ENCODE results near the gene PLIN5.

The PLIN5 gene

GRCh38 chr19:4500841-4501591 is 34.0 kb downstream of the PLIN5 start:
- no peak overlapping the region for H3K4me3 ChIP-seq (ENCODE audit: control insufficient read depth, low read depth, low read length)
- TF ChIP-seq CTCF (IDR thresholded peaks at IDR 0.05; ENCODE audit: control insufficient read depth, insufficient read depth, low read depth, low read length, missing control alignments): no peak
- DNase-seq (ENCODE audit: low read depth): no peak

- no peak for DNase-seq (ENCODE audit: low read depth)
- no peak overlapping the region for H3K4me3 ChIP-seq (ENCODE audit: control insufficient read depth, low read depth, low read length)
- no peak for TF ChIP-seq CTCF (IDR thresholded peaks at IDR 0.05; ENCODE audit: control insufficient read depth, insufficient read depth, low read depth, low read length, missing control alignments)
These were observed 35.2 kb downstream of the PLIN5 start for GRCh38 chr19:4499855-4500254.

- no peak for DNase-seq (ENCODE audit: low read depth)
- TF ChIP-seq CTCF (IDR thresholded peaks at IDR 0.05; ENCODE audit: control insufficient read depth, insufficient read depth, low read depth, low read length, missing control alignments): no peak
These were observed 35.7 kb downstream of the PLIN5 start for GRCh38 chr19:4499318-4499717.

GRCh38 chr19:4498694-4499093 is 36.3 kb downstream of the PLIN5 start:
- no peak overlapping the region for H3K4me3 ChIP-seq (ENCODE audit: control insufficient read depth, low read depth, low read length)
- TF ChIP-seq CTCF (IDR thresholded peaks at IDR 0.05; ENCODE audit: control insufficient read depth, insufficient read depth, low read depth, low read length, missing control alignments): no peak
- no peak for DNase-seq (ENCODE audit: low read depth)

More at GRCh38 chr19:4499318-4499717, 35.7 kb downstream of the PLIN5 start:
- no peak overlapping the region for H3K4me3 ChIP-seq (ENCODE audit: control insufficient read depth, low read depth, low read length)

GRCh38 chr19:4497770-4498389 is 37.1 kb downstream of the PLIN5 start:
- no peak overlapping the region for H3K4me3 ChIP-seq (ENCODE audit: control insufficient read depth, low read depth, low read length)
- TF ChIP-seq CTCF (IDR thresholded peaks at IDR 0.05; ENCODE audit: control insufficient read depth, insufficient read depth, low read depth, low read length, missing control alignments): no peak
- DNase-seq (ENCODE audit: low read depth): no peak

GRCh38 chr19:4496304-4496703 is 38.7 kb downstream of the PLIN5 start:
- DNase-seq (ENCODE audit: low read depth): no peak
- no peak overlapping the region for H3K4me3 ChIP-seq (ENCODE audit: control insufficient read depth, low read depth, low read length)
- TF ChIP-seq CTCF (IDR thresholded peaks at IDR 0.05; ENCODE audit: control insufficient read depth, insufficient read depth, low read depth, low read length, missing control alignments): no peak

Data from AG09309 (cell line).